GM21447 (cell line): ENCODE data around the gene VASN.
A peak's percentile ranks its signal among the peaks of the same experiment; 100 is the strongest.
"Not testable (repeated sequence)": the region's sequence is repeated elsewhere in the genome, so short reads cannot be mapped to it uniquely, and the experiment has no call there.

Experiments
- ATAC-seq: cut with Tn5 transposase; IDR thresholded peaks from one replicate; pipeline ENCODE4 v1.9.1; 2021; ENCODE audit not compliant: unreplicated experiment

VASN gene

DNA sequence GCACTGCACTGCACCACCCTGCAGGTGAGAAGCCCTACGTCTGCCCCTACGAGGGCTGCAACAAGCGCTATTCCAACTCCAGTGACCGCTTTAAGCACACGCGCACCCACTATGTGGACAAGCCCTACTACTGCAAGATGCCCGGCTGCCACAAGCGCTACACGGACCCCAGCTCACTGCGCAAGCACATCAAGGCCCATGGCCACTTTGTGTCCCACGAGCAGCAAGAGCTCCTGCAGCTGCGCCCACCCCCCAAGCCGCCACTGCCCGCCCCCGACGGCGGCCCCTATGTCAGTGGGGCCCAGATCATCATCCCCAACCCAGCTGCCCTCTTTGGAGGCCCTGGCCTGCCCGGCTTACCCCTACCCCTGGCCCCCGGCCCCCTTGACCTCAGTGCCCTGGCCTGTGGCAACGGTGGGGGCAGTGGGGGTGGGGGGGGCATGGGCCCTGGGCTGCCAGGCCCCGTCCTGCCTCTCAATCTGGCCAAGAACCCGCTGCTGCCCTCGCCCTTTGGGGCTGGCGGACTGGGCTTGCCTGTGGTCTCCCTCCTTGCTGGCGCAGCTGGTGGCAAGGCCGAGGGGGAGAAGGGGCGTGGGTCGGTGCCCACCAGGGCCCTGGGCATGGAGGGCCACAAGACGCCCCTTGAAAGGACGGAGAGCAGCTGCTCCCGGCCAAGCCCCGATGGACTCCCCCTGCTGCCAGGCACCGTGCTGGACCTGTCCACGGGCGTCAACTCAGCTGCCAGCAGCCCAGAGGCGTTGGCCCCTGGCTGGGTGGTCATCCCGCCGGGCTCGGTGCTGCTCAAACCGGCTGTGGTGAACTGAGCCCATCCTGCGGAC, 34.7 kb upstream of the VASN start:
- ATAC-seq = no peak

DNA sequence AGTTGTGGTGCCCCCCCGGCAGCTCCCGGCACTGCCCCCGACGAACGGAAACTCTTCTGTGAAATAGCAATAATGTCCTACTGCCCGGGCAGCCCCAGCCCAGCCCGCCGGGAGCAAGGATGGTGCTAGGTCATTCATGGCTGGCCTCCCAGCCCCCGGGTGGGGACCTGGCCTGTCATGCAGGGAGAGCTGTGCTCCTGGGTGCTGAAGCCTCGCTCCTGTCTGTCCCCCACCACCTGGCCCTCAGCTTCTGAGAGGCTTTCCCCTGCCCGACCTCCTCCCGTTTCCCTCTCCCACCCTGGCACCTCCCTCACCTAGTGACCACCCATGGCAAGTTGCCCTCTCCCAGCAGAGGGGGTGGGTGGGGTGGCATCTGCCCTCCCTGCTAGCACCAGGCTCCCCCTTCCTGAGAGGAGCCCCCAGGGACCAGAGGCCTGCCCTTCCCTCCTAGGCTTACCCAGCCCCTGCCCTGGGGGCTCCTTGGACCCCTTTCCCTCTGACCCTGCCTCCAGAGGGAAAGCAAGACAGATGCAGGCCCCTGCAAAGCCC, 34.0 kb upstream of the VASN start:
- no peak for ATAC-seq

DNA sequence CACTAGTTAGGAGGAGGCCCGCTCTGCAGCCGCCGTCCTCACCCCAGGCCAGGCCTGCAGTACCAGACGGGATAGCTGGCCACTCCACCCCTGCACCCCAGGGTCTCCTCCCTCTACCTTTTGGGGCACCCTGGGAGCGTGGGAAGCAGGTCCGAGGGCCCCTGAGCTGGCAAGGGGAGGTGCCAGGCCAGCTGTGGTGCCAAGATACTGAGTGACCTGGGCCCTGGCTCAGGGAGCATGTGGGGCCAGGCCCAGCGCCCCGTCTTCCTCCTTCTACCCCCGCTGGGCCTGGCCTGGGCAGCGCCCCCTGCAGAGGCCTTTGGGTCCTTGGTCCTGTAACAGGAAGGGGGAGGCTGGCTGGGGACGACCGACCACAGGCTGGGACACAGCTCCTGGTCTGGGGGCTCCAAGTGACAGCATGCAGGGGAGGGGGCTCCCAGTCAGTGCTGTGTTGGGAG, 33.5 kb upstream of the VASN start:
- ATAC-seq = no peak

DNA sequence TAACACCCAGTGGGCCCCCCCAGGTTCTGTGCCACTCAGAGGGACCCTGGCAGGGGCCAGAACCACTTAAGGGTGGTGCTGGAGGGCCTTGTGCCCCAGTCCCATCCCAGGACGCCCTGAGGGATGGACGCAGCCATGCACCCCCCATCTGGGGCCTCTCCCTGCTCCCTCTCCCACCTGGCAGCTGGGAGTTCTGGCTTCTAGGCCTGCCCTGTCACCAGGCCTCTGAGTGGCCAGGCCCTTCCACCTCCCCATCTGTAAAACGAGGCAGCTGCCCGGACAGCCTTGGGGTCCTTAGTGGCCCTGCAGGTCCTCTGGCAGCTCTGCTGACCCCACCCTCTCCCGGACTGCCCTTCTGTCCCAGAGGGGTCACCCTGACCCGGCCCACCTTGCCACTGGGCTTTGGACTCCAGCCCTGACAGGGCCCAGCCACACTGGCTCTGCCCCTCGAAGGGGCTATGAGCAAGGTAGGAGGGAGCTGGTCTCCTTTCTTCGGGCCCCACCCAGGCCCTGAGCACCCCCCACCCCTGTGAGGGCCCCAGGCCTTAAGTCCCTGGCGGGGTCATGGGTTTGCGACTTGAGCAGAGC, 32.8 kb upstream of the VASN start:
- ATAC-seq = no peak

DNA sequence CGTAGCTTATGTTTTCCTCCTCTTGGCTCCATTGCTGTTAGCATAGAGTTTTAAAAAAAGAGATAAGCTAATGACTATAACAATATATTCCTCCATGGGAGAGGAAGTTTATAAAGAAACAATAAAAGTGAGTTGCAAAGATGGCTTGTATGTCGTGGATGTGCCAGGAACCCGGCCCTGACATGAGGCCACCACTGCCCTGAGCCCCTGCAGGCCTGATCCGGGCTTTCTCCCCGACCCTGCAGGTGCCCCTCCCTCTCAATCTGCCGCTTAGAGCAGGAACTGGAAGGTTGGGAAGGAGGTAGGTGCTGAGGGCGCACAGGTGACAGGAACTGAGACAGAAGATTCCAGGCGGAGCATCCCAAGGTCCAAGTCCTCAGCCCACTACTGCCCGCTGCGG, 32.2 kb upstream of the VASN start:
- no peak for ATAC-seq

DNA sequence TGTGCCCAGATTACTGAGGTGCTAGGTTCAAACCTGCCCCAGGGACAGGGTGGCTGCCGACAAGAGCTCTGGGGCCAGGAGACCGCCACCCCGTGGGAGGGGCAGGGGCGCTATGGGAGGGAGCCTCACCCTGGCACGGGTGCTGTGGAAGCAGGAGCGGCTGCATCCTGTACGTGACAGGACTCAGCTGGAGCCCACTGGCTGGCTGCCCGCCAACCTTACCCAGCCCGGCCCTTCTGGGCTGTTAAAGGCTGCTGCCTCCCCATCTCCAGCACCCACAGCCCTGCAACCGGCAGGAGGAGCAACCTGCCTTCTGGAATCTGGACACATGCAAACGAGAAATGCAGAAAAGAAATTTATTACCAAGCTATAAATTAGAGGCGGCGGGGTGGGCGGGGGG, 31.7 kb upstream of the VASN start:
- ATAC-seq = no peak

DNA sequence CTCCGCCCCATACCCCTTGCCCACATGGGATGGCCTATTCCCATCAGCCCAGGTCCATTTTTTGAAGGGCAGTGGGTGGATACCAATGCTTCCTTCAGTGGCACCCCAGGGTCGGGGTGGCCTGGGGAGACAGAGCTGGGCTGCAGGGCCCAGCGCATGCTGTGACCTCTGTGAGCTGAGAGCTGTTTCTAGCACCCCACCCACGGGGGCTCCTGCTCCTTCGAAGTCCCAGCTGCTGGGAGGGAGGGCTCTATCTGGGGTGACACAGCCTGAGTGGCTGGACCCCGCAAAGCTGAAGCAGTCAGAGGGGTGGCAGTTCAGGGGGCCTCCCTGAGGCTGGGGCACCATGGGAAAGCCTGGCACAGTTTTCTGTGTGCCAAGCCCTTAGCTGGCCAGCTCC, 31.2 kb upstream of the VASN start:
- no peak for ATAC-seq

DNA sequence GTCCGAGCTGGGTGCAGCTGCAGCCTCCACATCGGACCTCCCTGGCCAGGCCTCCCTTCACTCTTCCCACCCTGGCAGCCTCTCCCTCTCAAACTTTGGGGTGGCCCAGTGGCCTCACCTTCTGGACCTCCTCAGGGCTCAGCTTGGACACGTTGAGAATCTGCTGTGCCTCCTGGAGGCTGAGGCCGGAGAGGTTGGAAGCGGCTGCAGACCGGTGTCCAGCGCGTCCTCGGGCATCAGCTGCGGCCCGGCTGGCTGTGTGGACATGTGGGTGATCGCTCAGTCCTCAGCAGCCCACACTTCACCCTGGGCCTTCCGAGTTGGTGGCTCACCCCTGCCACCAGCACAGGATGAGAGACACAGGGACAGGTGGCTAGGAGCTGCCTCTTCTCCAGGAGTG, 30.4 kb upstream of the VASN start:
- ATAC-seq = no peak

DNA sequence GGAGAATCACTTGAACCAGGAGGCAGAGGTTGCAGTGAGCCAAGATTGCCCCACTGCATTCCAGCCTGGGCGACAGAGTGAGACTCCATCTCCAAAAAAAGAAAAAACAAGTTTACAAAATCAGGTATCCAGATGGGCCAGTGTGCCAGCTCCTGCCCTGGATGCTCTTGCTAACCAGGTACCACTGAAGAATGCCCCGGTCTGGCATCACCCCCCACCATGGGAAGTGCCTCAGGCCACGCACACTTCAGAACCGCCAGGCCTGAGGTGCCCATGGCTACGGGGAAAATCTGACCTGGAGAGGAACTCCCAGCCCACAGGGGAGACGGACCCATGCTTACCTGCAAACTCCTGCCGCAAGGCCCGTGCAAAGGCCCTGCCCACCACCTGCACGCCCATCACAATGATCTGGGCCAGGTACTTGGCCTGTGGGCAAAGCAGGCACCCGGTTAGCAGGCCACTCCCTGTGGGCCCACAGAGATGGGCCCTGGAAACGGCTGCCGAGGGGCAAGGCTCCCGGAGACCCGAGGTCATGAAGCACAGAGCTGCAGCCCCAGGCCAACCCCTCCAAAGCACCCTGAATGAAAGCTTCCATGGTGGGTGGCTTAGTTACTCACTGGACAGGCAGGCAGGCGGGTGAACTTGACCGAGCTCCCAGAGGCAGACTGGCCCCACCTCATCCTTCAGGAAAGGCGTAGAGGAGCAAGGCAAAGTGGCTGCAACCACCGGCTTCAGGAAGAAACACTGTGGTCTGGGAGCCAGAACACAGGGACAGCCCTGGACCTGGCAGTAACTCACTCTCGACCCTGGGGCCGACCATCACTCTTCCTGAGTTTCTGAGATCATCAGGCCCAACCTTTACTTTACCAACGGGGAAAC, 28.5 kb upstream of the VASN start:
- no peak for ATAC-seq

DNA sequence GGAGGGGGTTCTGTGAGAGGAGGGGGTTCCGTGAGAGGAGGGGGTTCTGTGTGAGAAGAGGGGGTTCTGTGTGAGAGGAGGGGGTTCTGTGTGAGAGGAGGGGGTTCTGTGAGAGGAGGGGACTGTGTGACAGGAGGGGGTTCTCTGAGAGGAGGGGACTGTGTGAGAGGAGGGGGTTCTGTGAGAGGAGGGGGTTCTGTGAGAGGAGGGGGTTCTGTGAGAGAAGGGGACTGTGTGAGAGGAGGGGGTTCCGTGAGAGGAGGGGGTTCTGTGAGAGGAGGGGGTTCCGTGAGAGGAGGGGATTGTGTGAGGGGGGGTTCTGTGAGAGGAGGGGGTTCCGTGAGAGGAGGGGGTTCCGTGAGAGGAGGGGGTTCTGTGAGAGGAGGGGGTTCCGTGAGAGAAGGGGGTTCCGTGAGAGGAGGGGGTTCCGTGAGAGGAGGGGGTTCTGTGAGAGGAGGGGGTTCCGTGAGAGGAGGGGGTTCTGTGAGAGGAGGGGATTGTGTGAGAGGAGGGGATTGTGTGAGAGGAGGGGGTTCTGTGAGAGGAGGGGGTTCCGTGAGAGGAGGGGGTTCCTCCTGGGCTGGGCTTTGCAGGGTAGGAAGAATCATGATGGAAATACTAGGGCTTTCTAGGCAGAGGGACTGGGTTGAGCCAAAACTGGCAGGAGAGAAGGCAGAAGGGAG, 27.2 kb upstream of the VASN start:
- ATAC-seq = not testable (repeated sequence)

DNA sequence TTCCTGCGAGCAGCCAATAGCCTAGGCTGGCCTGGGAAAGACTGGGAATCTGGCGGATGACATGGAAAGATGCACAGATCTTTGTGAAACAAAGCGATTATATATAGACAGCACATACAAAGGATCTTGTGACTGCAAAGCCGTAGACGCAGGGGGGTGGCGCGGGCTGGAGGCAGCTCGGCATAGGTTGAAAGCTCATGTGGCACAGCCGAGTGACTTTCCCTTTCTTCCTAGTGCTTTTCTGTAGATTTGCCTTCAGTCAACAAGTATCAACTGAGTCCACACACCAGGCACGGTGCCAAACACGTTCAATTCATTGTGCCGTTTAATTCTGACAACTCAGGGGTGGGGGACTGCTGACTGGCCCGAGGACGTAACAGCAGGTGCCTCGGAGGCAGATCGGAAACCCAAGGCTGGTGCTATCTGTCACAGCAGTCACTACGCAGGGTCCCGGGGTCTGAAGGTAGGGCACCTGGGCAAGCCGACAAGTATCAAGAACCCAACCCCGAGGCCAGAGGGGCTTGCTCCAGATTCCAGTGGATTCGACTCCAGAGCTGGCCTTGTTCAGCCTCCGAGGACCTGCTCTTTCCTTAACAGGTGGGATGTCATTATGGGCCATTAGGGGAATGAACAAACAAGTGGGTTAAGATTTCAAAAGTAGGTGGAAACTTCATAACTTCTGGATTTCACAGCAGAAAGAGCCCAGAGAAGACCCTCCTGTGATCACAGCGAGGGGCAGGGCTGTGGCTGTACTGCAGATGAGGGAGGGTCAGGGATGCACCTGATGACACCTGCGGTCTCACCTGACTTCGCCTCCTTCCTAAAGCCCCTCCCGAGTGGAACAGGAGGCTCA, 26.4 kb upstream of the VASN start:
- ATAC-seq = no peak

DNA sequence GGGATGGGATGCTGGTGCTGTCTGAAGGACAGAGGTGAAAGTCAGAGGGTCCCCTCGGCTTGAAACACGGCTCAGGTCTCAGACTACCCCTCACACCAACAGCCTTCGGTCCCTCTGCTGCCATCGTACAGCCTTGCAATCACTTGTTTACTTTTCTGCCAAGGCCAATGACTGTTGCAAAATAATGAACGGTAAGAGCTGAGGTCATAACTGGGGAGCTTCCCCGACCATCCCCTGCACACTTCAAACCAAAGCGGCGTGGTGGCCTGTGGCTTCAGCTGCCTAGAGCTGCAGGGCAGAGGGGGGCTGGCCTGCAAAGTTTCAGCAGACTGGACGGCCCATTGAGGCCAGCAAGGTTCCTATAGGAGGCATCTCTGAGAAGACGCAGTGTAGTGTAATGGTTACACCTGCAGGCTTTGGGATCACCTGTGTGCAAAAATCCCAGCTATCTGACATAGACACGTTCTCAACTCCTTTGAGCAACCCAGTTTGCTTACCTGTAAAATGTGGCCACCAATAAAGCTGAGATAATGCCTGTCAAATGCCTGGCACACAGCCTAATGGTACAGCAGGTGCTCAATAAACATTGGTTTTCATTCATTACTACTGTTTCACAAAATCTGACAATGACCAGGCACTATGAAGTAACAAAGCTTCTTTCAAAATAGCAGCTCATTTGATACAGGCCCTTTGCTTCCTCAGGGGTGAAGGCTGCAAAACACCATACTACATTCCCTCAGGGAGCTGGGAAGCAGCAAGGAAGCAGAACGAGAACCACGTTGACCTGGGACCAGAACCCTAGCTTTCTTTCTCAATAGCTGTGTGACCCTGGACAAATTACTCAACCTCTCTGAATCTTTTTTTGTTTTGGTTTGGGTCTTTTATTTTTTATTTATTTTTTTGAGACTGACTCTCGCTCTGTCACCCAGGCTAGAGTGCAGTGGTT, 25.5 kb upstream of the VASN start:
- no peak for ATAC-seq

DNA sequence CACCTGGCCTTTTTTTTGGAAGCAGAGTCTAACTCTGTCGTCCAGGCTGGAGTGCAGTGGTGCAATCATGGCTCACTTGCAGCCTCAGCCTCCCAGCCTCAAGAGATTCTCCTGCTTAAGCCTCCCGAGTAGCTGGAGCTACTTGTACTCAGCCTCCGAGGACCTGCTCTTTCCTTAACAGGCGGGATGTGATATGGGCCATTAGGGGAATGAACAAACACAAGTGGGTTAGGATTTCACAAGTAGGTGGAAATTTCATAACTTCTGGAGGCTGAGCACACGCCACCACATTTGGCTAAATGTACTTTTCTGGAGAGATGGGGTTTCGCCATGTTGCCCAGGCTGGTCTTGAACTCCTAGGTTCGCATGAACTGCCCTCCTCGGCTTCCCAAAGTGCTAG, 24.6 kb upstream of the VASN start:
- ATAC-seq = no peak

DNA sequence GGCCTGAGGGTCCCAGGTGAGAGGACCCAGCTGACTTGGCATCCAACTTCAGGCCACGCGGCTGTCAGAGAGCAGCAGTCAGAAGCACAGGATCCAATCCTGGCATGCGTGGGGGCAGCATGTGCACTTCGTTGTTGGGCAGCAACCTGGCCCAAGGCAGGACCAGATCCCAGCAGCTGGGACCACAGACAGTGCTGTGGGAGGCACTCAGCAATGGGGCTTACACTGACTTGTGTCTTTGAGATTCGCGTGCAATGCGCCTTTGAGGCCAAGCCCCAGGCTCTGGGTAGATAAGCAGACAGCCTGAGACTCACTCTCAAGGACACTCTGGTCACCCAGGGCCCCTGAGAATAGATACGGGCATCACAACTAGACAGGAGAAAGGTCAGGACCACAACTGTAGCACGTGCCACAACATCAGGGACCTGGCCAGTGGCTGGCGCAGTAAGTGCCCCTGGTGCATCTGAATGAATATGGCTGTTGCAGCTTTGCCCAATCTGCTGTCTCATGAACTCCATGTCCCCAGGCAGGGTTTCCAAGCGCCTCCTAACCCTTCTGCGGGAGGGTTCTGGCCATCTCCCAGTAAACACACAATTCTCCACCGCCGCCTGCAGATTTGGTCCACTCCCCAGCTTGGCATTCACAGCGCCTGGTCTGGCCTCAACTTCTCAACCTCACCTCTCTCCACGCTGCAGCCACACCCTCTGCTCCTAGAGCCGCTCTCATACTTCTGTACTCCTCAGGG, 23.7 kb upstream of the VASN start:
- ATAC-seq = no peak

DNA sequence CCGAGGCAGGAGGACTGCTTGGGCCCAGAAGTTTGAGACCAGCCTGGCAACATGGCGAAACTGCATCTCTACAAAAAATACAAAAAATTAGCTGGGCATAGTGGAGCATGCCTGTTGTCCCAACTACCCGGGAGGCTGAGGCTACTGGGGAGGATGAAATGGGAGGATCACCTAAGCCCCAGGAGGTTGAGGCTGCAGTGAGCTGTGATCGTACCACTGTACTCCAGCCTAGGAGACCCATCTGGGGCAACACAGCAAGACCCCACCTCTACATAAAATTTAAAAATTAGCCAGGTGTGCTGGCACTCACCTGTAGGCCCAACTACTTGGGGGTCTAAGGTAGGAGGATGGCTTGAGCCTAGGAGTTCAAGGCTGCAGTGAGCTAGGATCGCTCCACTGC, 22.3 kb upstream of the VASN start:
- ATAC-seq = no peak

DNA sequence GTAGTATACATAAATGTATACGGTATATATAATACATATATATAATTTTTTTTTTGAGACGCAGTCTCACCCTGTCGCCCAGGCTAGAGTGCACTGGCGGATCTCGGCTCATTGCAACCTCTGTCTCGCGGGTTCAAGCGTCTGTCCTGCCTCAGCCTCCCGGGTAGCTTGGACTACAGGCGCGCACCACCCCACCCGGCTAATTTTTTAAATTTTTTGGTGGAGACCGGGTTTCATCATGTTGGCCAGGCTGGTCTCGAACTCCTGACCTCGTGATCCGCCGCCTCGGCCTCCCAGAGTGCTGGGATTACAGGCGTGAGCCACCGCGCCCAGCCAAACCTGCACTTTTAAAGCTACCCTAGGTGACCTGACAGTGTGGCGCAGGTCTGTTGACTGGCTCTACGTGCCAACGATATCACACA, 21.3 kb upstream of the VASN start:
- no peak for ATAC-seq

DNA sequence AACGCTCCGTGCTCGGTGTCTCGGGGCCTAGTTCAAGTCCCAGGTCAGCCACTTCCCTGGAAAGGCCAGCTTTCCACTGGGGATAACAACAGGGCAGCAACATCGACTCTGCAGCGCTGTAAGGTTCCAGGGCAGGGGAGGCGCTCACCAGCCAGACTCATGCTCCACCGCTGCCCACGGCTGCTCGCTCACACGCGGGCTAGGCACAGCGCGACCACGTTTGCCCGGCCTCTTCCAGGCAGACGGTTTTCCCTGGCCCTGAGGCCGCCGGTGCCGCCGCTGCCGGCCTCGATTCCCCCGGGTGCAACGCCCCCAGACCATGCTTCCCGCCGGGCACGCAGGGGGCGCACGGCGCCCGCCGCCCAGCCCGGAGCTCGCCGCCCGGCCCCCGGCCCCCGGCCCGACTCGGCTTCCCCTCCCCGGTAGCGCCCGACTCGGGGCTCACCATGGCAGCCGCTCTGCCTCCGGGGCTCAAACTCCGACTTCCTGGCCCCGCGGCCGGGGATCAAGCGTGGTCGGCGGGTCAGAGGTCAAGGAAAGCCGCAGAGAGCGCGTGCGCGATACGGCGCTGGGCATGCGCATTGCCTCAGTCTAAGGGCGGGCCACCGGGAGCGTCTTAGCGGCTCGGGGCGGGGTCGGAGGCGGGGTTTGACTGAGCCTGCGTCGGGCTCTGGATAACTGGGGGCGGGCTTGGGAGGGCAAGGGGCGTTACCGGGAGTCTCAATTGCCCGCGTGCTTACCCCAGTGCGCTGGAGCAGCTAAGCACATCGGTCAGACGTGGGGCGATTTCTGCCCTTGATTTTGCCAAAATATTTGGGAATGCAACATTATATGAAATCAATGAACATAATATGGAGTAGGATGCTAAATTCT, 20.6 kb upstream of the VASN start, which contains the start of gene PAM16:
PAM16 (minus strand) TSS at position 535 of the 873 bp plus-strand sequence; CDS start at position 448, 87 bp downstream.
- ATAC-seq = peak; percentile 82
